Amniotic stem cell (primary cell): ENCODE data around the gene ARHGEF18.
"Not testable (repeated sequence)": the region's sequence is repeated elsewhere in the genome, so short reads cannot be mapped to it uniquely, and the experiment has no call there.

ENCODE experiments used
- DNase-seq: peaks from one replicate; lab custom pipeline; 2025; lab: John Stamatoyannopoulos, UW

Gene ARHGEF18

DNA sequence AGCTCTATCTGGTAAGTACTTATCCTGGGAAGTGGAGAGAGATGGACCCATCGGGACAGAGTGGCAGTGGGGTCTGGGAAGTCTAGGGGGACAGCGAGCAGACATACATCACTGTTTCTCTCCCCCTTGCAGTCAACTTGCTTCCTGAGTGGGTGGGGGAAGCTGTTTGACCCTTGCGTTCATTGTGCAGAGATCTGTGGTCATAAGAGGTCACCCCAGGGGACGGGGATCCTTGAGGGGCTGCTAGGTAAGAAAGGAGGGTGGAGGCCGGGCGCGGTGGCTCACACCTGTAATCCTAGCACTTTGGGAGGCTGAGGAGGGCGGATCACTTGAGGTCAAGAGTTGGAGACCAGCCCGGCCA, 474 bp downstream of the ARHGEF18 start:
- DNase-seq: no peak

DNA sequence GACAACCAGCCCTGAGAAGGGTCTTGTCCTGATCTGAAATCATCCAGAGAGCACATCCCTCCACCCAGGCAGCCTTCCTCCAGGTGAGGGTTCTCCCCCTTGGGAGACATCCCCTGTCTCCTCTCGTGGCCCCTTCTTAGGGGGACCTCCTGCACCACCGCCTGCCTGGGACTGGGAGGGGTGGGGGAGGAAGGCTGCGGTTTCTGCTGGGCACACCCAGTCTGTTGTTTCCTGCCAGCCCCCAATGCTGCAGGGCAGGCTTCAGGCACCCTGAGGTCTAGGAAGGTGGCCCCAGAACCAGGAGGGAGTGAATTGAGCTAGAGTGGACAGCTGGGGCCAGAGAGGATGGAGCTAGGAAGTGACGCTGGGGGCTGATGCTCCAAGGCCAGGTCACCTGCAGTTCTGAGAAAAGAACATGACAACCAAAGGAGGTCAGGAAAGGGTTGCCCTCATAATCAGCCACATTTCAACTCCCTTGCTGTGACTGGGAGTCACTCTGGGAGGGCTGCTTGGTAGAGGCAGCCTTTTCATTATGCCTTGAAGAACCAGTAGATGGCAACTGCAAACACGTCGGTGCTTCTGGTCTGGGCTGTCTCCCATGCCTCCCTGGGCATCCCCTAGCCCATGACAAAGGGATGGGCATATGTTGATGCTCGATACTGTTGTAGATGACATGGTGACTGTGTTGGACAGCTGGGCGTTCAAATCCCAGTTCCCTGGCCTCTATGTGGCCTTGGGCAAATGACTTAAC, 1.4 kb downstream of the ARHGEF18 start:
- no peak for DNase-seq

DNA sequence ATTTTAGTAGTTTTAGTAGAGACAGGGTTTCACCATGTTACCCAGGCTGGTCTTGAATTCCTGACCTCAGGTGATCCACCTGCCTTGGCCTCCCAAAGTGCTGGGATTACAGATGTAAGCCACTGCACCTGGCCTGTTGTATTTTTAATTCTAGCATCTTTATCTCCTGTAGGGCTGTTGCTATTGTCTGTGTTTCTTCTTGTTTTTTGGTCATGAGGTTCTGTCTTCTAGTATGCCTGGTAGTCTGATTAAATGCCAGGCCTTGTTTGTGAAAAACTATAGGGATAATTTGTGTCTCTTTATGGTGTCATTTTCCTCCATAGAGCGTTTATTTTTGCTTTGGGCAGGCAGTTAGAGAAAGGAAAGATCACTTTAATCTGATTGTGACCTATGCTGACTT, 3.1 kb downstream of the ARHGEF18 start:
- DNase-seq: no peak

DNA sequence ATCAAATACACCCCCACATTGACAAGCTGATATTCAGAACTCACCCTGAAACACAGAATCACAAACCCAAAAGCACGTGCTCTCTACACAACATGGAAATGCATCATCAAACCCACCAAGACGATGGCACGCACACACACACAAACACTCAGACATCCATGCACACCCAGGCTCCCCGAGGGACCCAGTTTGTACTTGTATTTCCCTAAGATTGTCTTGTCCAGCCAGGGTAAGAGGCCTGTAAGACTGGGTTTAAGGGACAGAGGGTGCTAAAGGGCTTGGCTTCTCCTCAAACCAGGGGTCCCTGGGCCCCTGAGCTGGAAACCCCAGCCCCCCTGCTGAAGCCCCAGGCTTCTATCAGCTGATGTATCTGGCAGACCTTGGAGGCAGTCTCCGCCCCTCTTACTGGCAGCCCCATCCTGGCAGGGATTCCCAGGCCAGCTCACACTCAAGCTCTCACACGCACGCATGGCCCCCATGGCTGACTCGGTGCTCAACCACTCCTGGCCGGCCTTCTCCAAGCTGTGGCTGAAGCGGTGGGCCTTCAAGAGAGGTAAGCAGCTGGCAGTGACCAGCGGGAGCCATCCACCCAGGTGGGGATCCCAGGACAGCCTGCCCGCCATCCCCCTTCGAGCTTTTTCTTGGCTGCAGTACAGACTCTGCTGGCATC, 6.5 kb downstream of the ARHGEF18 start:
- no peak for DNase-seq

DNA sequence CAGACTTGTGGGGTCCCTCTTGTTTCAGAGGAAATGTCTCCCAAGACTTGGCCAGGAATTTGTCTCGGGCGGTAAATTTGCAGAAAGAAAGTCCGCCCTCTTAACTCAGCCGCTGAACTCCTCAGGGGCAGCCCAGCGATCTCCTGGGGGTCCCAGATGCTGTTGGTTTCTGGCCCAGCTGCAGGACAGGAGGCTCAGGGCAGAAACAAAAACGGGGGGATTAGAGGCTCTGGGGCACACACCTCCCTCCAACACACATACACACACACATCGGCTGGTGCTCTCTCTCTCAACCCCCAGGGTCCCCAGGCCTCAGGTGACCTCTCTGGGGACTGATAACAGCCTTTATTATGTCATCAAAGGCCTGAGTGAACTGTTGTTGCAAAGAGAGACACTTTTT, 7.1 kb downstream of the ARHGEF18 start:
- no peak for DNase-seq

DNA sequence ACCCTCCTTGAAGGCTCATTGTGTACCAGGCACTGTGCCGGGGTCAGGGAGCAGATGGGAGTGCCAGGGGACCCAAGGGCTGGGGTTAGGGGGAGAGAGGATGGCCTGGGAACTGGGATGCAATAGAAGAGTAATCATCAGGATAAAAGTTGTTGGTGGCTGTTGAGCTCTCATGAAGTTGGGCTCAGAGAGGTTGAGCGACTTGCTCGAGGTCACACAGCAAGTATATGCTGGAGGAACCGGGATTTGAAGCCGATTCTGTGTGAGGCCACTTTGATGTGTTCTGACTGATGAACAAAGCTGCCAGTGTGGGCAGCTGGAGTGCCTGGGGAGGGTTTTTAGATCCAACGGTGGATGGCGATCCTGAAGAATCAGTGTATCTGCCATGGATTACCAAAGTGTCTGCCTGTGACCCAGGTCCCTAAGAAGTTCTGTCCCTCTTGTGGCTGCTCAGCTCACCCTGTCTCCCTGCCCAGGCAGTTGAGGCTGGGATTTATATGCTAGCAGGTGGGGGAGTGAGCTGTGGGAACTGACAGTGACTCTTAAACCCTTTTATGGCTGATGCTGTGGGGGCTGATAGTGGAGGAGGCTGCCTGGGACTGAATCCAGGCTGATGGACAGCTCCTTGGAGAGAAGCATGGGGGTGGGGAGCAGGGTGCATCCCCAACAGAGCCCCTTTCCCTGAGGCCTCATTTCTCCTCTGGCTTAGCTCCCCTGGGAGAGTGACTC, 8.3 kb downstream of the ARHGEF18 start:
- no peak for DNase-seq

DNA sequence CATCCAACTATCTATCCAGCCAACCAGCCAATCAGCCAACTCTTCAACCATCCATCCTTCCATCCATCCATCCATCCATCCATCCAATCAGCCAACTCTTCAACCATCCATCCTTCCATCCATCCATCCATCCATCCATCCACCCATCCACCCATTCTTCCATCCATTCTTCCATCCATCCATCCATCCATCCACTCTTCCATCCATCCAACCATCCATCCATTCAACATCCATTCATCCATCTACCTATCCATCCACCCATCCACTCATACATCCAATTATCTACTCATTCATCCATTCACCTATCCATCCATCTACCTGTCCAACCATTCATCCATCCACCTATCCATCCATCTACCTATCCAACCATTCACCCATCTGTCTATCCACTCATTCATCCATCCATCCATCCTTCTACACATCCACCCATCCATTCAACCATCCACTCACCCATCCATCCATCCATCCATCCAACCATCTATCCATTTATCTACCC, 9.4 kb downstream of the ARHGEF18 start:
- no peak for DNase-seq

DNA sequence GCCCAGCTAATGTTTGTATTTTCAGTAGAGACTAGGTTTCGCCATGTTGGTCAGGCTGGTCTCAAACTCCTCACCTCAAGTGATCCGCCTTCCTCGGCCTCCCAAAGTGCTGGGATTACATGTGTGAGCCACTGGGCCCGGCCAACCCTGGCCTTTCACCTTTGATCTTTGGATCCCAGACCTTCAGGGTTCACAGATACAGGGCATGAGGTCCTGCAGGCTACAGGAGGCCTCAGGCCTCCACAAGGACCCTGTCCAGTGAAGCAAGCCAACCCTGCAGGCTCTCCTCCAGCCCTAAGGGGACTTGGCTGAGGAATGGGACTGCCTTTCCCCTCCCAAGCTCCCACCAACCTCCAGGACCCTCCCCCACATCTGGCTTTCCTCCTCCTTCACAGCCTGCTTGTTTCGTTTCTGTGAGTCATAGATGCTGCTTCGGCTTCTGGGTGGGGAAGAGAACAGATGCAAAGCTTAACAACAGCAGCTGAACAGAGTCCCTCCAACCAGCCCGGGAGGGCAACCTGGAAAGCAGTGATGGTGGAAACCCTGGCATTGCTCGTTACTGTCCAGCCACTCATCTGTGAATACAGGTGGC, 11.8 kb downstream of the ARHGEF18 start:
- no peak for DNase-seq

DNA sequence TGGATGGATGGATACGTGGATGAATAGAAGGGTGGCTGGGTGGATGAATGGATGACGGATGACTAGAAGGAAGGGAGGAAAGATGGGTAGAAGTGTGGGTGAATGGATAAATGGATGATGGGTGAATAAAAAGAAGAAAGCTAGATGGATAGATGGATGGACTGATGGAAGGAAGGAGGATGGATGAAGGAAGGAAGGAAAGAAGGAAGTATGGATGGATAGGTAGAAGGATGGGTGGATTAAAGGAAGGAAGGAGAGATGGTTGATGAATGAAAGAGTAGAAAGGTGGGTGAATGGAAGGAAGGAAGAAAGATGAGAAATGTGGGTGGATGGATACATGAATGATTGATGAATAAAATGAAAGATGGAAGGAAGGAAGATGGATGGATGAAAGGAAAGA, 14.5 kb downstream of the ARHGEF18 start:
- DNase-seq: no peak

DNA sequence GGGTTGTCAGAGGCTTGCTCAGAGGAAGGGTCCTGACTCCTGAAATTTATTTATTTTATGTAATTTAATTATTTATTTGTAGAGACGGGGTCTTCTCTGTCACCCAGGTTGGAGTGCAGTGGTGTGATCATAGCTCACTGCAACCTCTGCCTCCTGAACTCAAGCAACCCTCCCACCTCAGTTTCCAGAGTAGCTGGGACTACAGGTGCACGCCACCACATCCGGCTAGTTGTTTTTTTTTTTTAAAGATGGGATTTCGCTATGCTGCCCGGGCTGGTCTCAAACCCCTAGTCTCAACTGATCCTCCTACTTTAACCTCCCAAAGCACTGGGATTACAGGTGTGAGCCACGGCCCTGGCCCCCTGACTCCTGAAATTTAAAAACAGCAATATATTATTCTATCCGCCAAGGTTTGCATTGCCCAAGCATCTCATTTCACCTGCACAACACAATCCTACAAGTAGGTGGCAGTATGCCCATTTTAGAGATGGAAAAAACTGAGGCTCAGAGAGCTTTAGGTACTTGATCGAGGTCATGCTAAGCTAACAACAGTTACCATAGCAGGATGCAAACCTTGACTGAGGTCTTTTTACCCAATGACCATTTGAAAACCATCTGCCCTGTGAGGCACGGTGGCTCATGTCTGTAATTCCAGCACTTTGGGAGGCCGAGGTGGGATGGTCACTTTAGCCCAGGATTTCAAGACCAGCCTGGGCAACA, 18.1 kb downstream of the ARHGEF18 start:
- no peak for DNase-seq

DNA sequence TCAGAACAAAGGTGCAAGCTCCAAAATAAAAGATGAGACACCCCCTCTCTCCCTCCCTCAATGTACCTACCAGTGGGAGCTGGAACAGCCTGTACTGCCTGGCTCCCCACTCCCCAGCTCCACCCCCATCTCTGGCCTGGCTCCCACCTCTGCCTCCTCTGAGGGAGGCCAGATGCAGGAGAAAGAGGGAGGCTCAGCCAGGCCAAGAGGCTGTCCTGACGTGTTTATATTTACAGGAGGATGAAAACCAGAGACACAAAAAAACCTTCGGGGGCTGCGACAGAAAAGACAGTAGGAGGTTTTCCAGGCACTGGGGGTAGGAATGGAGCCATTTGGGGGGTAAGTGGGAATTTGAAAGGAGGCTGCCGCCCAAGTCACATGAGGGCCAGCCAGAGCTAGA, 19.7 kb downstream of the ARHGEF18 start:
- no peak for DNase-seq

DNA sequence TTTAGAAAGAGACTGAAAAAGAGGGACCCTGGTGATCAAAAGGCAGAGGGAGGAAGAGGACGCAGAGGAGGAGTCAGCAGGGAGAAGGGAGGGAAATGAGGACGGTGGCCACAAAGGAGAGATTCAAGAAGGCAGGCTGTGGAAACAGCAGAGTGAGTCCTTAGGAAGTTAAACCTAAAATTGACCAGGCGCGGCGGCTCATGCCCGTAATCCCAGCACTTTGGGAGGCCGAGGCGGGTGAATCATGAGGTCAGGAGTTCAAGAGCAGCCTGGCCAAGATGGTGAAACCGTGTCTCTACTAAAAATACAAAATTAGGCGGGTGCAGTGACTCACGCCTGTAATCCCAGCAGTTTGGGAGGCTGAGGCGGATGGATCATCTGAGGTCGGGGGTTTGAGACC, 20.1 kb downstream of the ARHGEF18 start:
- not testable (repeated sequence) for DNase-seq

DNA sequence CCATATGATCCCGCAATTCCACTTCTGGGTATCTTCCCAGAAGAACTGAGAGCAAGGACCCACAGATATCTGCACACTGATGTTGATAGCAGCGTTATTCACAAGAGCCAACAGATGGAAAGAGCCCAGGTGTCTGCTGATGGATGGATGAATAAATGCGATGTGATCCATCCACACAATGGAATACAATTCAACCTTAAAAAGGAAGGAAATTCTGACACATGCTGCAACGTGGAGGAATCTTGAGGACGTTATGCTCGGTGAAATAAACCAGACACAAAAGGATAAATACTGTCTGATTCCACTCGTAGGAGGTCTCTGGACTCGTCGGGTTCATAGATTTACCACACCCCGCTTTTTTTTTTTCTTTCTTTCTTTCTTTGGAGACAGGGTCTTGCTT, 21.8 kb downstream of the ARHGEF18 start:
- DNase-seq: no peak

DNA sequence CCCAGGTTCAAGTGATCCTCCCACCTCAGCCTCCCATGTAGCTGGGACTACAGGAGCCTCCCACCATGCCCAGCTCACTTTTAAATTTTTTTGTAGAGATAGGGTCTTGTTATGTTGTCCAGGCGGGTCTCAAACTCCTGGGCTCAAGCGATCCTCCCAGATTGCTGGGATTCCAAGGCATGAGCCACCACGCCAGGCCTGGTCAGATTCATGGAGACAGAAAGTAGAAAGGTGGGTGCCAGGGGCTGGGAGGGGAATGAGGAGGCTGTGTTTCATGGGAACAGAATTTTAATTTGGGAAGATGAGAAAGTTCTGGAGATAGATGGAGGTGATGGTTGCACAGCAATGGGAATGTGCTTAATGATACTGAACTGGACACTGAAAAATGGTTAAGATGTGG, 22.3 kb downstream of the ARHGEF18 start:
- DNase-seq: no peak

DNA sequence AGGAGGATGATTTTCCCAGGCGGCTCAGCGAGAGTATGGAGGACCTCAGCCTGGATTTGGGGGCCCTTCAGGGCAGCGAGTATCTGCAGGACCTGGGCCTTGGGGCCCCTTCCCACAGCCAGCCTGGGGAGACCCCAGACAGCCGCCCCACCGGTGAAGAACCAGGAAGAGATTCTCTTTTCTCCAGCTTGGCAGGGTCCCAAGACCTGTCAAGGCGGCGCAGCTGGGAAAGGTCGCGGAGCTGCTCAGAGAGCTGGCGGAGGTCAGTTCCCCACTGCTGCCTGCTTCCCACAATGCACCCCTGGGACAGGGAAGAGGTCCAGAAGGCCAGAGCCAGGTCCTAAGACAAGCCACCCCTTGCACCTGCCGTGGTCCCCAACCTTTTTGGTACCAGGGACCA, 24.1 kb downstream of the ARHGEF18 start:
- no peak for DNase-seq

DNA sequence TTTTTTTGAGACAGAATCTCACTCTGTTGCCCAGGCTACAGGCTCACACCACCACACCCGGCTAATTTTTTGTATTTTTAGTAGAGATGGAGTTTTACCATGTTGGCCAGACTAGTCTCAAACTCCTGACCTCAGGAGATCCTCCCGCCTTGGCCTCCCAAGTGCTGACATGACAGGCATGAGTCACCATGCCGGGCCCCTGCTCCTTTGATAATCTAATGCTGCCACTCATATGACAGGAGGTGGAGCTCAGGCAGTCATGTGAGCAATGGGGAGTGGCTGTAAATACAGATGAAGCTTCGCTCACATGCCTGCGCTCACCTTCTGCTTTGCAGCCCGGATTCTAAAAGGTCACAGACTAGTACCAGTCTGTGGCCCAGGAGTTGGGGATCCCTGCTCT, 25.1 kb downstream of the ARHGEF18 start:
- DNase-seq: no peak

DNA sequence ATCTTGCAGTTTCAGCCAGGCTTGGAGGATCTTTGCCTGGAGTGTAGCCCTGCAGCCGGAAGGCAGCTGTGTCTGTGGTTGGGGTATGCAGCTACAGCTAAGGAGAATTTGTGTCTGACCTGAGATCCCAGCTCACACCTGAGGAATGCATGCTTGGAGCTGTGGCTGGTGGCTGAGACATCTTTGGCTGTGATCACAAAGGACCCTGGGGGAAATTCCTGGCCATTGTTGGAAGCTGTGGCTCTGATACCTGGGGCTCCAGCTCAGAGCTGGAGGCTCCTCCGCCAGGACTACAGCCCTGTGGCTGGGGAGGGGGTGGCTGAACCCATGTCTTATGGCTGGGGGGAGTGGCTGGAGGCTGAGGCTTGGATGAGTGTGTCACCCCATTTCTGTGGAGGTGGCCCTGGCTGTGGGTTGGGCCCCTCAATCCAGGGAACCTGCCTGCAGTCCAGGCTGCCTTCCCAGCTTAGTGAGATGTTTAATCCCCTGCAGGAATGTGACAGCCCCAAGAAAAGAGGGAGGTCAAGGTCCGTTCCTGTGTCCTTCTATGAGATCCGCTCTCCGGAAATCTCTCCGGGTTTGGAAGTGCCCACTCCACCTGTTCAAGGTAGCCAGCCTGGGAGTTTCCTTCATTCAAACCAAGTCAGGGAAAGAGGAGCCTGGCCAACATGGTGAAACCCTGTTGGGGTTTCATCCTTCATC, 27.6 kb downstream of the ARHGEF18 start:
- DNase-seq: no peak

DNA sequence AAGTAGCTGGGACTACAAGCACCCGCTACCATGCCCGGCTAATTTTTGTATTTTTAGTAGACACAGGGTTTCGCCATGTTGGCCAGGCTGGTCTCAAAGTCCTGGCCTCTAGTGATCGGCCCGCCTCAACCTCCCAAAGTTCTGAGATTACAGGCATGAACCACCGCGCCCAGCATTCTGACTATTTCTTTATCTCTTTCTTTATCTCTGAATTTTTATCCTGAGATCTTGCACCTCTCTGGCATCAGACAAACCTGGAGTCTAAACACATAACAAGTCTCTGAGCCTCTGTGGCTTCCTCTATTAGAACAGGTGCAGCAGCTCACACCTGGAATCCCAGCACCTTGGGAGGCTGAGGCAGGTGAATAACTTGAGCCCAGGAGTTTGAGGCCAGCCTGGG, 28.5 kb downstream of the ARHGEF18 start:
- DNase-seq: no peak

DNA sequence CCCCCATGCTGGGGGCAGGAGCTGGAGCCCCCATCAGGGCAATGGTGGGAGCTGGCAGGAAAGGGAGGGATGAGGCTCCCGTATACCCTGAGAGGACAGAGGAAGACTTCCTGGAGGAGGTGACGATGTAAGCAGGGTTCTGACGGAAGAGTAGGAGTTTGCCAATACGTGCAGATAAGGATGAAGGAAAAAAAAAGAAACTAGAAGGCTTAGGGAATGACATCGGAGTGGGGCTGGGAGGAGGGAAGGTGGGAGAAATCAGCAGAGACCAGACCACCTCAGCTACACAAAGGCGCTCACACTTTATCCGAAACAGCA, 32.3 kb downstream of the ARHGEF18 start:
- no peak for DNase-seq

DNA sequence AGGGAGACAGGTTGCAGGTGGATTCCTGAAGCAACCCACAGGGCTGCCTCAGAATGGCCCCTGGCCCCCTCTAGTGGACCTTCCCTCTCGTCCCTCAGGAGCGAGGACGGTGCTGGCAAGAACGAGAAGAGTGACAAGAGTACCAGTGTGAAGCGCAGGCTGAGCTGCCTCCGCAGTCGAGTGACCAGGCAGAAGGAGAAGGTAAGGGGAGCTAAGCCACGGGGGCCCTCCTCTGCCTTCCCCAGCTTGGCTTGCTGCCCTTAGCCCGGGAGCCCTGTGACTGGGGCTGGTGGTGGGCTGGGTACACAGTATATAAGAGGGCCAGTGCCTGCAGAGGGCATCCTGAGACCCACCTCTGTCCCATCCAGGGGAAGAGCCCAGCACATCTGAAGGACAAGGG, 34.0 kb downstream of the ARHGEF18 start:
- no peak for DNase-seq

DNA sequence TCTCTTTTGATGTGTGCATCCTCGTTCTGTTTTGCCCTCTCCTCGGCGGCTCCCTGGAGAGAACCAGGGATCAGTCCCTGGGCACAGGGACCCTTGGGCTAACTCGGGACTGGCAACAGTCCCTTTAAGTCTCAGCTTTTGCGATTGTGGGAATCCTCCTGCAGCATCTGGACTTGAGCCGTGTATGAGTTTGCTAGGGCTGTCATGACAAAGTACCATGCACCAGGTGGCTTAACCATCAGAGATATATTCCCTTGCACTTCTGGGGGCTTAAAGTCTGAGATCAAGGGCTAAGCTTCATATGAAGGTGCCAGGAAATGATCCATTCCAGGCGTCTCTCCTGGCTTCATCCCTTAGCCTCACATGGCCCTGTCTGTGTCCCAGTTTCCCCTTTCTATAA, 34.5 kb downstream of the ARHGEF18 start:
- no peak for DNase-seq

DNA sequence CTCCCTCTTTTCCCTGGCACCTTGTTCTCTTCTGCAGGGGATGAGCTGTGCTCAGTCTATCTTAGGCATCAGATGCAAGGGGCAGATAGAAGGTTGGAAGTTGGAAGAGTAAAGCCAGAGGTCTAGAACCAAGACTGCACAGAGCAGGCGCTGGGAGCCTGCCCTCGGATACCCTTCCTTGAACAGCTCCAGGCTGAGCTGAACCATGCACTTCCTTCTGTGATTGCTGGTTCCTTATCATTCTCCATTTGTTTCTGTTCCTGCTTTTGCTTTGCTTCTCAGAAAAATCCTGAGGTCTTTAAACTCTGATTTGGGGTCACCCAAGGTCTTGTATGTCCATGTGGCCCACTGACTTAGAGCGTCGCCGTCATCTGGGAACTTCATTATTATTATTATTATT, 36.3 kb downstream of the ARHGEF18 start:
- no peak for DNase-seq
